K562 (cell line): ENCODE results near the gene STK11. TPM values are rescaled to one million over a fixed set of nuclear protein-coding genes. Genes with fewer than 3 reads are reported as not detected.

Experiments
- BRCA1 ChIP-seq, 2 experiments: fragments of 450-650 bp in 1 of 2; sonication (generic) in 1 of 2; formaldehyde crosslinking in 1 of 2; IDR thresholded peaks; 2 replicates each; pipeline versions ENCODE4 v1.5.0 to v1.6.1; 2017 to 2020; ENCODE audit warnings: mild to moderate bottlenecking in 1 of 2, missing genetic modification reagents in 1 of 2
- EP400 ChIP-seq: fragments of 450-650 bp; IDR thresholded peaks from 2 replicates; pipeline ENCODE4 v1.6.1; 2017; ENCODE audit warnings: antibody characterized with exemption, mild to moderate bottlenecking, moderate library complexity
- KDM2B ChIP-seq: fragments of 250-450 bp; sonication (Bioruptor Pico); IDR thresholded peaks from 2 replicates; pipeline ENCODE4 v1.8.0; 2021; ENCODE audit warnings: mild to moderate bottlenecking, moderate library complexity
- MECOM ChIP-seq: fragments of 250-450 bp; sonication (Bioruptor Pico); IDR thresholded peaks from 2 replicates; pipeline ENCODE4 v1.8.0; 2022; ENCODE audit warnings: inconsistent platforms
- PHF20 ChIP-seq: fragments of 450-650 bp; IDR thresholded peaks from 2 replicates; pipeline ENCODE4 v1.6.1; 2018; ENCODE audit not compliant: partially characterized antibody
- POLR2A ChIP-seq: fragments of 450-650 bp; conservative IDR thresholded peaks from 2 replicates; pipeline ENCODE4 v1.6.1; 2016
- RBM25 ChIP-seq: fragments of 200-400 bp; formaldehyde crosslinking; IDR thresholded peaks from 2 replicates; pipeline ENCODE4 v1.6.1; 2018; ENCODE audit warnings: low read length, low read depth, moderate library complexity; ENCODE audit not compliant: severe bottlenecking
- SMARCB1 ChIP-seq: IDR thresholded peaks from 2 replicates; pipeline ENCODE4 v1.6.1; 2011; ENCODE audit warnings: improper control_type of control experiment, low read depth; ENCODE audit not compliant: insufficient read length
- TAF1 ChIP-seq: IDR thresholded peaks from 2 replicates; pipeline ENCODE4 v1.6.1; 2011; ENCODE audit warnings: mild to moderate bottlenecking, low read length, moderate library complexity; ENCODE audit not compliant: insufficient read depth, control insufficient read depth, severe bottlenecking; ENCODE audit errors: extremely low read depth
- XRCC3 ChIP-seq: fragments of 450-650 bp; IDR thresholded peaks from 2 replicates; pipeline ENCODE4 v1.6.1; 2017; ENCODE audit warnings: mild to moderate bottlenecking, moderate library complexity
- ZBTB8A ChIP-seq: fragments of 450-650 bp; IDR thresholded peaks from 2 replicates; pipeline ENCODE4 v1.6.1; 2018; ENCODE audit warnings: mild to moderate bottlenecking, moderate library complexity; ENCODE audit not compliant: partially characterized antibody
- ZFPM2 ChIP-seq: fragments of 250-450 bp; sonication (Bioruptor Pico); IDR thresholded peaks from 2 replicates; pipeline ENCODE4 v1.5.1; 2022; ENCODE audit warnings: mild to moderate bottlenecking
- ZNF174 ChIP-seq: fragments of 250-450 bp; sonication (Bioruptor Pico); IDR thresholded peaks from 2 replicates; pipeline ENCODE4 v1.4.0; 2020; ENCODE audit warnings: mild to moderate bottlenecking
- ZNF232 ChIP-seq: sonication (generic); formaldehyde crosslinking; IDR thresholded peaks from 2 replicates; pipeline ENCODE4 v1.8.0; 2022; ENCODE audit warnings: mild to moderate bottlenecking, missing genetic modification reagents
- ZNF239 ChIP-seq: fragments of 250-450 bp; sonication (Bioruptor Pico); IDR thresholded peaks from 2 replicates; pipeline ENCODE4 v1.4.0; 2020; ENCODE audit warnings: mild to moderate bottlenecking
- ZNF263 ChIP-seq: sonication (generic); formaldehyde crosslinking; IDR thresholded peaks from 2 replicates; pipeline ENCODE4 v1.8.0; 2022; ENCODE audit warnings: mild to moderate bottlenecking, missing genetic modification reagents, borderline replicate concordance
- ZNF282 ChIP-seq: sonication (generic); formaldehyde crosslinking; IDR thresholded peaks from 2 replicates; pipeline ENCODE4 v1.8.1; 2023; ENCODE audit warnings: missing genetic modification reagents
- ZNF561 ChIP-seq: fragments of 450-650 bp; formaldehyde crosslinking; conservative IDR thresholded peaks from 2 replicates; pipeline ENCODE4 v1.4.0; 2020; ENCODE audit warnings: mild to moderate bottlenecking, moderate library complexity
- ZNF586 ChIP-seq: fragments of 450-650 bp; formaldehyde crosslinking; conservative IDR thresholded peaks from 2 replicates; pipeline ENCODE4 v1.4.0; 2020; ENCODE audit warnings: mild to moderate bottlenecking, moderate library complexity
- ZNF717 ChIP-seq: fragments of 250-450 bp; sonication (Bioruptor Pico); IDR thresholded peaks from 2 replicates; pipeline ENCODE4 v1.5.0; 2021
- polyA plus RNA-seq, 8 experiments: library from polyadenylated mRNA; depleted of rRNA in 4 of 8; stranded (reverse) in 5 of 8; unstranded in 3 of 8; fragments of >200 nt; fragmentation: Nextera tagmentation in 2 of 8; fragmentation: Illumina TruSeq in 1 of 8; extraction: Ambion mirVana in 2 of 8; extraction: Trizol in 1 of 8; gene quantifications; 2 replicates each; pipeline versions ENCODE4 v1.2.1 to v1.2.3, GENCODE V29; 2011 to 2014; ENCODE audit warnings: inconsistent platforms in 1 of 8, missing spikeins in 1 of 8
- total RNA-seq, 7 experiments: library from RNA; depleted of rRNA in 6 of 7; stranded (reverse); fragments of >200 nt in 6 of 7; fragmentation: Illumina TruSeq in 2 of 7; extraction: Trizol in 2 of 7; gene quantifications; 2 replicates each; pipeline versions ENCODE4 v1.2.1 to v1.2.3, GENCODE V29; 2011 to 2021; ENCODE audit warnings: low replicate concordance in 1 of 7
- TF ChIP-seq, protein P1 (sequence below): sonication (generic); formaldehyde crosslinking; IDR thresholded peaks from 2 replicates; pipeline ENCODE4 v1.8.0; 2022; ENCODE audit warnings: mild to moderate bottlenecking, missing genetic modification reagents
- TF ChIP-seq, protein P2 (sequence below): sonication (generic); formaldehyde crosslinking; IDR thresholded peaks from 2 replicates; pipeline ENCODE4 v1.9.0; 2022; ENCODE audit warnings: mild to moderate bottlenecking, missing genetic modification reagents
- TF ChIP-seq, protein P3 (sequence below): conservative IDR thresholded peaks from 2 replicates; pipeline ENCODE4 v1.6.1; 2011; ENCODE audit warnings: low read depth, mild to moderate bottlenecking, low read length; ENCODE audit not compliant: control insufficient read depth

STK11 gene
- total and polyA plus RNA-seq, 9 of the 15 experiments (the other 6 are each of a cell fraction or from before 2014, with no cell fraction given): 0.15 to 96.5 (median 31.7) TPM

DNA sequence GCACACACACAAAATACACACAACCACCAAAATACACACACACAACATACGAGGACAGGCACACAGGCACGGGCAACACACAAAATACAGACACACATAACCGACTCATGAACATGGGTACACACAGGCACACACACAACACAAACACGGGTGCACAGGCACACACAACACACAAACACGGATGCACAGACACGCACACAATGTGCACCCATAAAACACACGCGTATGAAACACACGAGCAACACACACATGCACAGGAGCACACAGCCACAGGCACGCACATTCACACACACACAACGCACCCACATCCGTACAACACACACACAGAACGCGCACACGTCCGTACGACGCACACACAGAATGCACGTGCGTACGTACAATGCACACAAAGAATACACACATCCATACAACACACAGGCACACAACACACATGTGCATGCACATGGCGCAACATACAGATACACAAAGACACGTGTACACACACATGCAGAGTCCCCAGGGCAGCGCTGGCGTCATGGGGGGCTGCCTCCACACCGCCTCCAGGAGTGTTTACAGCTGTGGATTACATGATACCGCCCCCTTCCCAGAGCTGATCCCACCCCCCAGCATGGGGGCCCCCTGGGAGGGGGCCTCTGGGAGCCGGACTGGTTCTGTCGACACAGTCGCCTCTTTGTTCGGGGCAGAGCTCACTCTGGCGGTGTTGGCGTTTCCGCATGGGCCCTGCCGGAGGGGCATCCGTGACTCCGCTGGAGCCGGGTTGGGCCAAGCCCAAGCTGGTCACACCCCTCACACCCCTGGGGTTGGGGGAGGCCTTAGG is 34.4 kb upstream of the STK11 start (continued):
- TF ChIP-seq ZNF282 (CRISPR knock-in tag) (no peak), EP400 (no peak), ZNF717 (CRISPR knock-in tag) (no peak), BRCA1 (IDR thresholded peaks at IDR 0.05) (no peak), BRCA1 (CRISPR knock-in tag; IDR thresholded peaks at IDR 0.05) (no peak), KDM2B (CRISPR knock-in tag) (no peak), POLR2A (peak; percentile 41; the same call in 1 of the 2 replicates), ZNF232 (CRISPR knock-in tag) (no peak), ZNF239 (no peak), ZFPM2 (CRISPR knock-in tag) (no peak), MECOM (CRISPR knock-in tag) (no peak), PHF20 (peak; percentile 32), ZNF561 (CRISPR knock-in tag) (no peak), TAF1 (no peak), ZNF263 (CRISPR knock-in tag) (0 out of 2 replicates have a peak, but pooled peaks have one; percentile 5), ZNF586 (CRISPR knock-in tag) (no peak), XRCC3 (no peak), SMARCB1 (no peak), ZNF174 (CRISPR knock-in tag) (no peak), RBM25 (no peak), ZBTB8A (no peak)
- TF ChIP-seq, protein P1, sequence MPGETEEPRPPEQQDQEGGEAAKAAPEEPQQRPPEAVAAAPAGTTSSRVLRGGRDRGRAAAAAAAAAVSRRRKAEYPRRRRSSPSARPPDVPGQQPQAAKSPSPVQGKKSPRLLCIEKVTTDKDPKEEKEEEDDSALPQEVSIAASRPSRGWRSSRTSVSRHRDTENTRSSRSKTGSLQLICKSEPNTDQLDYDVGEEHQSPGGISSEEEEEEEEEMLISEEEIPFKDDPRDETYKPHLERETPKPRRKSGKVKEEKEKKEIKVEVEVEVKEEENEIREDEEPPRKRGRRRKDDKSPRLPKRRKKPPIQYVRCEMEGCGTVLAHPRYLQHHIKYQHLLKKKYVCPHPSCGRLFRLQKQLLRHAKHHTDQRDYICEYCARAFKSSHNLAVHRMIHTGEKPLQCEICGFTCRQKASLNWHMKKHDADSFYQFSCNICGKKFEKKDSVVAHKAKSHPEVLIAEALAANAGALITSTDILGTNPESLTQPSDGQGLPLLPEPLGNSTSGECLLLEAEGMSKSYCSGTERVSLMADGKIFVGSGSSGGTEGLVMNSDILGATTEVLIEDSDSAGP: no peak
- TF ChIP-seq, protein P2, sequence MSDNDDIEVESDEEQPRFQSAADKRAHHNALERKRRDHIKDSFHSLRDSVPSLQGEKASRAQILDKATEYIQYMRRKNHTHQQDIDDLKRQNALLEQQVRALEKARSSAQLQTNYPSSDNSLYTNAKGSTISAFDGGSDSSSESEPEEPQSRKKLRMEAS (CRISPR knock-in tag): peak; percentile 37
- TF ChIP-seq, protein P3, sequence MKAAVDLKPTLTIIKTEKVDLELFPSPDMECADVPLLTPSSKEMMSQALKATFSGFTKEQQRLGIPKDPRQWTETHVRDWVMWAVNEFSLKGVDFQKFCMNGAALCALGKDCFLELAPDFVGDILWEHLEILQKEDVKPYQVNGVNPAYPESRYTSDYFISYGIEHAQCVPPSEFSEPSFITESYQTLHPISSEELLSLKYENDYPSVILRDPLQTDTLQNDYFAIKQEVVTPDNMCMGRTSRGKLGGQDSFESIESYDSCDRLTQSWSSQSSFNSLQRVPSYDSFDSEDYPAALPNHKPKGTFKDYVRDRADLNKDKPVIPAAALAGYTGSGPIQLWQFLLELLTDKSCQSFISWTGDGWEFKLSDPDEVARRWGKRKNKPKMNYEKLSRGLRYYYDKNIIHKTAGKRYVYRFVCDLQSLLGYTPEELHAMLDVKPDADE: no peak
